Endothelial cell of umbilical vein (primary cell): Measurements from ENCODE around the gene SLC30A1. TPM values are rescaled to one million over a fixed set of nuclear protein-coding genes. Genes with fewer than 3 reads are reported as not detected.

Experiments used
- BruUV-seq: library from RNA; stranded (reverse); fragments of 400-500 nt; replicated peaks from 2 replicates; lab custom pipeline; 2021; lab: Mats Ljungman, UMichigan
- CTCF ChIA-PET: fragments of 300-600, 350-600 bp; sonication (Branson Sonifier 250); formaldehyde crosslinking; loops from one replicate; lab custom pipeline; 2021; ENCODE audit warnings: antibody characterized with exemption, inconsistent platforms; lab: Charles Lee
- POLR2A ChIA-PET: fragments of 300-600, 350-600 bp; sonication (Branson Sonifier 250); formaldehyde crosslinking; loops from one replicate; lab custom pipeline; 2021; ENCODE audit warnings: antibody characterized with exemption, inconsistent platforms; lab: Charles Lee
- DNase-seq: peaks from one replicate; pipeline ENCODE4 v3.0.0-alpha.2; 2011; ENCODE audit warnings: low read depth, low spot score
- FAIRE-seq: peaks from 2 replicates; lab custom pipeline; 2011; peaks lifted over from hg19 to GRCh38; lab: Jason Lieb, UNC
- H2AFZ ChIP-seq: 2 replicates; pipeline ENCODE4 v1.6.0; 2012; ENCODE audit warnings: low read depth, low read length, control low read depth, inconsistent platforms
- H3K27ac ChIP-seq: 2 replicates; pipeline ENCODE4 v1.5.1; 2011; ENCODE audit warnings: low read depth, mild to moderate bottlenecking, control low read depth, low read length, moderate library complexity; ENCODE audit not compliant: insufficient read depth
- H3K27me3 ChIP-seq, 2 experiments: 2 replicates each; pipeline versions ENCODE4 v1.6.0 to v1.6.1; 2011; ENCODE audit warnings: low read length in 2 of 2, mixed read lengths in 1 of 2; ENCODE audit not compliant: control insufficient read depth in 2 of 2, insufficient read depth in 2 of 2
- H3K36me3 ChIP-seq, 2 experiments: 2 replicates in 1 of 2; 3 replicates in 1 of 2; pipeline ENCODE4 v1.5.1; 2011; ENCODE audit warnings: low read length in 2 of 2, mild to moderate bottlenecking in 1 of 2, moderate library complexity in 1 of 2; ENCODE audit not compliant: control insufficient read depth in 2 of 2, insufficient read depth in 2 of 2; ENCODE audit errors: extremely low read depth in 1 of 2
- H3K4me1 ChIP-seq: 3 replicates; pipeline ENCODE4 v1.5.1; 2011; ENCODE audit warnings: mild to moderate bottlenecking, low read length; ENCODE audit not compliant: control insufficient read depth, insufficient read depth; ENCODE audit errors: extremely low read depth
- H3K4me2 ChIP-seq: 2 replicates; pipeline ENCODE4 v1.6.1; 2011; ENCODE audit warnings: low read length, control low read depth, mixed read lengths; ENCODE audit not compliant: insufficient read depth
- H3K4me3 ChIP-seq, 3 experiments: fragments of 200-600 bp in 1 of 3; sonication (generic), shearing (Covaris generic) in 1 of 3; replicated peaks in 1 of 3; 2 replicates each; pipeline ENCODE4 v1.5.1; 2011 to 2016; ENCODE audit warnings: control low read depth in 3 of 3, low read length in 3 of 3, mild to moderate bottlenecking in 2 of 3, inconsistent platforms in 1 of 3, low read depth in 1 of 3, moderate library complexity in 1 of 3; ENCODE audit not compliant: insufficient read depth in 1 of 3
- H3K79me2 ChIP-seq: 2 replicates; pipeline ENCODE4 v1.6.0; 2012; ENCODE audit warnings: low read length, inconsistent platforms; ENCODE audit not compliant: control insufficient read depth, insufficient read depth
- H3K9ac ChIP-seq: replicated peaks from 2 replicates; pipeline ENCODE3; 2011; ENCODE audit warnings: low read length, control low read depth; ENCODE audit not compliant: insufficient read depth; ENCODE audit errors: extremely low read depth
- H3K9me1 ChIP-seq: replicated peaks from 3 replicates; pipeline ENCODE4 v1.6.0; 2011; ENCODE audit warnings: mild to moderate bottlenecking, low read length; ENCODE audit not compliant: control insufficient read depth, insufficient read depth; ENCODE audit errors: extremely low read depth
- H3K9me3 ChIP-seq: replicated peaks from 2 replicates; pipeline ENCODE4 v1.5.1; 2012; ENCODE audit warnings: low read length, inconsistent platforms; ENCODE audit not compliant: control insufficient read depth, insufficient read depth
- H4K20me1 ChIP-seq: replicated peaks from 2 replicates; pipeline ENCODE3; 2011; ENCODE audit warnings: mild to moderate bottlenecking, low read length; ENCODE audit not compliant: control insufficient read depth, insufficient read depth; ENCODE audit errors: extremely low read depth
- FOS ChIP-seq: IDR thresholded peaks from 2 replicates; pipeline ENCODE4 v1.6.1; 2011; ENCODE audit warnings: mild to moderate bottlenecking, low read length, moderate library complexity, borderline replicate concordance; ENCODE audit not compliant: insufficient read depth
- GATA2 ChIP-seq: IDR thresholded peaks from 2 replicates; pipeline ENCODE4 v1.7.0; 2011; ENCODE audit warnings: low read depth, mild to moderate bottlenecking, moderate library complexity, mixed read lengths, low read length; ENCODE audit not compliant: insufficient read length, insufficient read depth
- MYC ChIP-seq: IDR thresholded peaks from one replicate; pipeline ENCODE4 v1.6.1; 2011; ENCODE audit warnings: mild to moderate bottlenecking, low read depth, low read length
- POLR2AphosphoS5 ChIP-seq: IDR thresholded peaks from 2 replicates; pipeline ENCODE4 v1.6.1; 2012; ENCODE audit warnings: low read depth, mild to moderate bottlenecking, control low read depth, low read length, moderate library complexity; ENCODE audit not compliant: insufficient read depth
- dilution Hi-C: fragments of 300-500 bp; cut with MboI; formaldehyde crosslinking; loops from one replicate; pipeline ENCODE4 v1.15.0; 2019; ENCODE audit warnings: low sequenced_read_pairs; ENCODE audit not compliant: extremely low pct_ligation_motif_present
- intact Hi-C: fragments of 100-400 bp; cut with micrococcal nuclease; formaldehyde crosslinking; loops from one replicate; pipeline ENCODE4 v1.10.0; 2022
- polyA plus RNA-seq, 4 experiments: library from polyadenylated mRNA; depleted of rRNA in 3 of 4; stranded (reverse) in 3 of 4; unstranded in 1 of 4; fragments of >200 nt; gene quantifications; 2 replicates each; pipeline versions ENCODE4 v1.2.1 to v1.2.3, GENCODE V29; 2011 to 2012; ENCODE audit warnings: missing spikeins in 1 of 4
- total RNA-seq: library from RNA; stranded (reverse); gene quantifications from 2 replicates; pipeline ENCODE4 v1.2.3, GENCODE V29; 2021
- TF ChIP-seq, protein P1 (sequence below), 2 donors: IDR thresholded peaks; 1 replicate in 1 of 2; 2 replicates in 1 of 2; pipeline ENCODE4 v1.5.1; 2011; ENCODE audit warnings: low read length in 2 of 2, mild to moderate bottlenecking in 2 of 2, moderate library complexity in 2 of 2, control low read depth in 1 of 2, inconsistent platforms in 1 of 2, low read depth in 1 of 2; ENCODE audit not compliant: insufficient read depth in 1 of 2; ENCODE audit errors: extremely low read depth in 1 of 2

The SLC30A1 gene
- total and polyA plus RNA-seq, 2 donors (not counting 3 experiments of a cell fraction or from before 2014, with no cell fraction given), result 5.5 to 21.5 TPM

- Histone ChIP-seq H3K9ac (no peak overlapping the region), H3K9me3 (no peaks in the 10 kb centered on the region), H3K9me1 (no peaks in the 10 kb centered on the region), H3K79me2 (peaks cover 34% of the 10 kb centered on the region), H3K4me3 (no peak overlapping the region), H3K36me3 (peaks cover 0 to 7% of the 10 kb centered on the region in 2 experiments), H2AFZ (no peak overlapping the region), H3K4me1 (peaks cover 19% of the 10 kb centered on the region), H4K20me1 (no peaks in the 10 kb centered on the region), H3K4me2 (no peak overlapping the region), H3K27ac (no peak overlapping the region), H3K27me3 (no peaks in the 10 kb centered on the region)
- TF ChIP-seq, protein P1, sequence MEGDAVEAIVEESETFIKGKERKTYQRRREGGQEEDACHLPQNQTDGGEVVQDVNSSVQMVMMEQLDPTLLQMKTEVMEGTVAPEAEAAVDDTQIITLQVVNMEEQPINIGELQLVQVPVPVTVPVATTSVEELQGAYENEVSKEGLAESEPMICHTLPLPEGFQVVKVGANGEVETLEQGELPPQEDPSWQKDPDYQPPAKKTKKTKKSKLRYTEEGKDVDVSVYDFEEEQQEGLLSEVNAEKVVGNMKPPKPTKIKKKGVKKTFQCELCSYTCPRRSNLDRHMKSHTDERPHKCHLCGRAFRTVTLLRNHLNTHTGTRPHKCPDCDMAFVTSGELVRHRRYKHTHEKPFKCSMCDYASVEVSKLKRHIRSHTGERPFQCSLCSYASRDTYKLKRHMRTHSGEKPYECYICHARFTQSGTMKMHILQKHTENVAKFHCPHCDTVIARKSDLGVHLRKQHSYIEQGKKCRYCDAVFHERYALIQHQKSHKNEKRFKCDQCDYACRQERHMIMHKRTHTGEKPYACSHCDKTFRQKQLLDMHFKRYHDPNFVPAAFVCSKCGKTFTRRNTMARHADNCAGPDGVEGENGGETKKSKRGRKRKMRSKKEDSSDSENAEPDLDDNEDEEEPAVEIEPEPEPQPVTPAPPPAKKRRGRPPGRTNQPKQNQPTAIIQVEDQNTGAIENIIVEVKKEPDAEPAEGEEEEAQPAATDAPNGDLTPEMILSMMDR (IDR thresholded peaks at IDR 0.05; ENCODE audit: extremely low read depth in 1 of 2, insufficient read depth in 1 of 2, low read depth in 1 of 2, low read length in 2 of 2), result no peak
- no peak for TF ChIP-seq GATA2
- no peak for TF ChIP-seq FOS
- TF ChIP-seq MYC, result no peak
- TF ChIP-seq POLR2AphosphoS5, result no peak
- dilution Hi-C loops, result no loop called here
- ChIA-PET POLR2A (no interaction called here), CTCF (interaction anchor here (0.9 to 2.2 kb wide), 4 partner anchors 8 to 74 kb away, joined by 3 to 31 read pairs (median 10); no protein-coding TSS in a partner anchor)
- DNase-seq (no peak), FAIRE-seq (no peak)
- no TSS peak for BruUV-seq
- intact Hi-C loops, result no loop called here
Observed at GRCh38 chr1:211580303-211580687, 1.3 kb upstream of the SLC30A1 start.
